Measurements from ENCODE around the gene OR51B5.

DNA sequence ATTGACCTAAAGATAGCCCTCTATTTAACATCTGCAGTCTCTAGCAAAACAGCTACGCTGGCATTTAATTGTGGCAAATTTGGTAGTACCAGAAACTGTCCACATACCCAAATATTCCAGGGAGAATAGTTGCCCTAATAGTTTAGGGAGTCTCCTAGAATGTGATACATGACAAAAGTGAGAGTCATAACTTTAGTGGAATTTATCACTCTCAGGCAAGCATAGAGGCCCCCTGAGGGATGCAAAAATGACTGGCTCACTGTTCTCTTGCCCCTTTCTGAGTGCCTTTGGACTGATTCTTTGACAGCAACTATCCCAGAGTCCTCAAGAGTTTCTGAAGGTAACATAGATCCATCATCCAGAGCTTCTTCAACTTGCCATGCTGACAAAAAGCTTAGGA, 39.3 kb downstream of the OR51B5 start:
- TF ChIP-seq, protein P1, sequence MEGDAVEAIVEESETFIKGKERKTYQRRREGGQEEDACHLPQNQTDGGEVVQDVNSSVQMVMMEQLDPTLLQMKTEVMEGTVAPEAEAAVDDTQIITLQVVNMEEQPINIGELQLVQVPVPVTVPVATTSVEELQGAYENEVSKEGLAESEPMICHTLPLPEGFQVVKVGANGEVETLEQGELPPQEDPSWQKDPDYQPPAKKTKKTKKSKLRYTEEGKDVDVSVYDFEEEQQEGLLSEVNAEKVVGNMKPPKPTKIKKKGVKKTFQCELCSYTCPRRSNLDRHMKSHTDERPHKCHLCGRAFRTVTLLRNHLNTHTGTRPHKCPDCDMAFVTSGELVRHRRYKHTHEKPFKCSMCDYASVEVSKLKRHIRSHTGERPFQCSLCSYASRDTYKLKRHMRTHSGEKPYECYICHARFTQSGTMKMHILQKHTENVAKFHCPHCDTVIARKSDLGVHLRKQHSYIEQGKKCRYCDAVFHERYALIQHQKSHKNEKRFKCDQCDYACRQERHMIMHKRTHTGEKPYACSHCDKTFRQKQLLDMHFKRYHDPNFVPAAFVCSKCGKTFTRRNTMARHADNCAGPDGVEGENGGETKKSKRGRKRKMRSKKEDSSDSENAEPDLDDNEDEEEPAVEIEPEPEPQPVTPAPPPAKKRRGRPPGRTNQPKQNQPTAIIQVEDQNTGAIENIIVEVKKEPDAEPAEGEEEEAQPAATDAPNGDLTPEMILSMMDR (optimal IDR thresholded peaks at IDR 0.05 in 1 of 3, IDR thresholded peaks at IDR 0.05 in 1 of 3, conservative IDR thresholded peaks at IDR 0.05 in 1 of 3; ENCODE audit: extremely low read depth in 1 of 3, insufficient read depth in 2 of 3, low read length in 3 of 3) = no peak
- no peak for TF ChIP-seq EZH2 (IDR thresholded peaks at IDR 0.05; ENCODE audit: low read length)
